ENCODE results near the gene TMEM89.

- TF ChIP-seq CTCF (tag by site-specific recombination; IDR thresholded peaks at IDR 0.05): no peak
- TF ChIP-seq ZNF639 (tag by site-specific recombination; IDR thresholded peaks at IDR 0.05): no peak
- TF ChIP-seq REST (tag by site-specific recombination; IDR thresholded peaks at IDR 0.05): no peak
- no peak for TF ChIP-seq ZNF792 (tag by site-specific recombination; IDR thresholded peaks at IDR 0.05)
- TF ChIP-seq ZNF302 (tag by site-specific recombination; IDR thresholded peaks at IDR 0.05; ENCODE audit: low read depth): no peak
- TF ChIP-seq ZNF654 (tag by site-specific recombination; IDR thresholded peaks at IDR 0.05; ENCODE audit: low read depth): no peak
Observed at GRCh38 chr3:48614044-48614443, 7.5 kb downstream of the TMEM89 start.

Measured in HEK293 (cell line).